ENCODE measurements around the gene CAPZB. TPM values are rescaled to one million over a fixed set of nuclear protein-coding genes. Genes with fewer than 3 reads are reported as not detected.

The CAPZB gene
- total and polyA plus RNA-seq, 2 donors (not counting 3 experiments of a cell fraction or from before 2014, with no cell fraction given): 196 to 347 TPM

GRCh38 chr1:19505693-19506457 lies 20.5 kb upstream of the CAPZB start:
- H3K27me3 ChIP-seq (ENCODE audit: control insufficient read depth in 2 of 2, insufficient read depth in 2 of 2, low read length in 2 of 2): no peaks in the 10 kb centered on the region
- TF ChIP-seq EZH2 (IDR thresholded peaks at IDR 0.05; ENCODE audit: borderline replicate concordance, low read depth, low read length, severe bottlenecking): no peak
- no peak for TF ChIP-seq POLR2AphosphoS5 (IDR thresholded peaks at IDR 0.05; ENCODE audit: insufficient read depth, low read depth, low read length)
- no peak for TF ChIP-seq FOS (IDR thresholded peaks at IDR 0.05; ENCODE audit: borderline replicate concordance, insufficient read depth, low read length)
- TF ChIP-seq GATA2 (IDR thresholded peaks at IDR 0.05; ENCODE audit: insufficient read depth, insufficient read length, low read depth, low read length): no peak
- TF ChIP-seq MAX (IDR thresholded peaks at IDR 0.05; ENCODE audit: insufficient read depth, insufficient read length): no peak
- no peak for TF ChIP-seq JUN (IDR thresholded peaks at IDR 0.05; ENCODE audit: borderline replicate concordance, insufficient read depth, insufficient read length, low read depth)
- no peak for TF ChIP-seq POLR2A (IDR thresholded peaks at IDR 0.05; ENCODE audit: low read depth, low read length)
- TF ChIP-seq CTCF (IDR thresholded peaks at IDR 0.05; ENCODE audit: extremely low read depth in 1 of 2, insufficient read depth in 1 of 2, low read depth in 1 of 2, low read length in 2 of 2): no peak
- no peak for TF ChIP-seq MYC (IDR thresholded peaks at IDR 0.05; ENCODE audit: low read depth, low read length)
- POLR2A ChIA-PET: no interaction called here
- no peaks in the 10 kb centered on the region for H4K20me1 ChIP-seq (replicated peaks; ENCODE audit: control insufficient read depth, extremely low read depth, insufficient read depth, low read length)
- H3K4me1 ChIP-seq (ENCODE audit: control insufficient read depth, extremely low read depth, insufficient read depth, low read length): peaks cover 26% of the 10 kb centered on the region
- no TSS peak for BruUV-seq (replicated peaks)
- H3K79me2 ChIP-seq (ENCODE audit: control insufficient read depth, insufficient read depth, low read length): no peaks in the 10 kb centered on the region
- dilution Hi-C loops (cut with MboI; ENCODE audit: extremely low pct_ligation_motif_present, low sequenced_read_pairs): no loop called here
- peak overlapping the region; percentile 40 for H3K9ac ChIP-seq (replicated peaks; ENCODE audit: extremely low read depth, insufficient read depth, low read length)
- H3K36me3 ChIP-seq (ENCODE audit: control insufficient read depth in 2 of 2, extremely low read depth in 1 of 2, insufficient read depth in 2 of 2, low read length in 2 of 2): no peaks in the 10 kb centered on the region
- FAIRE-seq: no peak
- H2AFZ ChIP-seq (ENCODE audit: low read depth, low read length): no peak overlapping the region
- peak overlapping the region; percentile 12 for H3K4me2 ChIP-seq (ENCODE audit: insufficient read depth, low read length)
- CTCF ChIA-PET: interaction anchor here (0.6 kb wide), 1 partner anchor 145 kb away, joined by 3 read pairs; no protein-coding TSS in a partner anchor
- intact Hi-C loops (cut with micrococcal nuclease): loop anchor here (2.0 to 5.0 kb wide), 2 partner anchors 29 to 146 kb away; no protein-coding TSS in a partner anchor
- no peak for DNase-seq (ENCODE audit: low read depth, low spot score)
- no peaks in the 10 kb centered on the region for H3K9me3 ChIP-seq (replicated peaks; ENCODE audit: control insufficient read depth, insufficient read depth, low read length)
- H3K9me1 ChIP-seq (replicated peaks; ENCODE audit: control insufficient read depth, extremely low read depth, insufficient read depth, low read length): no peaks in the 10 kb centered on the region
- H3K4me3 ChIP-seq (replicated peaks in 1 of 3; ENCODE audit: insufficient read depth in 1 of 3, low read depth in 1 of 3, low read length in 3 of 3): no peak overlapping the region
- peak overlapping the region; percentile 61 for H3K27ac ChIP-seq (ENCODE audit: insufficient read depth, low read depth, low read length)
